Calu3 (cell line): Measurements from ENCODE around the gene PLEKHA3. TPM values are rescaled to one million over a fixed set of nuclear protein-coding genes. Genes with fewer than 3 reads are reported as not detected.

Experiments used
- BruUV-seq: library from RNA; stranded (reverse); fragments of 400-500 nt; replicated peaks from 2 replicates; lab custom pipeline; 2021; lab: Mats Ljungman, UMichigan
- CTCF ChIA-PET: fragments of 300-600 bp; sonication (Branson Sonifier 250); formaldehyde crosslinking; loops from one replicate; lab custom pipeline; 2022; ENCODE audit warnings: antibody characterized with exemption; lab: Charles Lee
- DNase-seq: peaks from one replicate; pipeline ENCODE4 v3.0.0; 2022
- H3K27ac Mint-ChIP-seq: one replicate; pipeline ENCODE4 v1.8.0; 2022; ENCODE audit warnings: mixed read lengths; ENCODE audit not compliant: unreplicated experiment
- H3K27me3 Mint-ChIP-seq: one replicate; pipeline ENCODE4 v1.8.0; 2022; ENCODE audit warnings: mixed read lengths; ENCODE audit not compliant: unreplicated experiment
- H3K36me3 Mint-ChIP-seq: one replicate; pipeline ENCODE4 v1.8.0; 2022; ENCODE audit warnings: mild to moderate bottlenecking, moderate library complexity, mixed read lengths; ENCODE audit not compliant: insufficient read depth, unreplicated experiment
- H3K4me1 Mint-ChIP-seq: one replicate; pipeline ENCODE4 v1.8.0; 2022; ENCODE audit warnings: mild to moderate bottlenecking, low read depth, mixed read lengths; ENCODE audit not compliant: unreplicated experiment
- H3K4me3 Mint-ChIP-seq: one replicate; pipeline ENCODE4 v1.8.0; 2022; ENCODE audit warnings: mild to moderate bottlenecking, low read depth, moderate library complexity, mixed read lengths; ENCODE audit not compliant: unreplicated experiment
- H3K9me3 Mint-ChIP-seq: one replicate; pipeline ENCODE4 v1.8.0; 2022; ENCODE audit warnings: low read depth, mixed read lengths; ENCODE audit not compliant: unreplicated experiment
- intact Hi-C: fragments of 100-400 bp; cut with micrococcal nuclease; formaldehyde crosslinking; loops from one replicate; pipeline ENCODE4 v1.10.0; 2022; ENCODE audit not compliant: unreplicated experiment
- total RNA-seq: library from RNA; stranded (reverse); gene quantifications from 2 replicates; pipeline ENCODE4 v1.2.3, GENCODE V29; 2022
- TF ChIP-seq, protein P1 (sequence below): fragments of 200-600 bp; IDR thresholded peaks from one replicate; pipeline ENCODE4 v1.8.0; 2022; ENCODE audit warnings: antibody characterized with exemption; ENCODE audit not compliant: unreplicated experiment

PLEKHA3 gene
- total RNA-seq, 1 experiment from 2014 or later: 33.0 TPM

GRCh38 chr2:178473373-178473772 lies 6.9 kb upstream of the PLEKHA3 start:
- BruUV-seq: no TSS peak
- peaks cover 9% of the 10 kb centered on the region for H3K36me3 Mint-ChIP-seq
- H3K27ac Mint-ChIP-seq: no peak overlapping the region
- CTCF ChIA-PET: no interaction called here
- H3K27me3 Mint-ChIP-seq: no peaks in the 10 kb centered on the region
- no peaks in the 10 kb centered on the region for H3K9me3 Mint-ChIP-seq
- intact Hi-C loops: no loop called here
- no peak for DNase-seq
- H3K4me3 Mint-ChIP-seq: no peak overlapping the region
- no peaks in the 10 kb centered on the region for H3K4me1 Mint-ChIP-seq
- TF ChIP-seq, protein P1, sequence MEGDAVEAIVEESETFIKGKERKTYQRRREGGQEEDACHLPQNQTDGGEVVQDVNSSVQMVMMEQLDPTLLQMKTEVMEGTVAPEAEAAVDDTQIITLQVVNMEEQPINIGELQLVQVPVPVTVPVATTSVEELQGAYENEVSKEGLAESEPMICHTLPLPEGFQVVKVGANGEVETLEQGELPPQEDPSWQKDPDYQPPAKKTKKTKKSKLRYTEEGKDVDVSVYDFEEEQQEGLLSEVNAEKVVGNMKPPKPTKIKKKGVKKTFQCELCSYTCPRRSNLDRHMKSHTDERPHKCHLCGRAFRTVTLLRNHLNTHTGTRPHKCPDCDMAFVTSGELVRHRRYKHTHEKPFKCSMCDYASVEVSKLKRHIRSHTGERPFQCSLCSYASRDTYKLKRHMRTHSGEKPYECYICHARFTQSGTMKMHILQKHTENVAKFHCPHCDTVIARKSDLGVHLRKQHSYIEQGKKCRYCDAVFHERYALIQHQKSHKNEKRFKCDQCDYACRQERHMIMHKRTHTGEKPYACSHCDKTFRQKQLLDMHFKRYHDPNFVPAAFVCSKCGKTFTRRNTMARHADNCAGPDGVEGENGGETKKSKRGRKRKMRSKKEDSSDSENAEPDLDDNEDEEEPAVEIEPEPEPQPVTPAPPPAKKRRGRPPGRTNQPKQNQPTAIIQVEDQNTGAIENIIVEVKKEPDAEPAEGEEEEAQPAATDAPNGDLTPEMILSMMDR: no peak

DNA sequence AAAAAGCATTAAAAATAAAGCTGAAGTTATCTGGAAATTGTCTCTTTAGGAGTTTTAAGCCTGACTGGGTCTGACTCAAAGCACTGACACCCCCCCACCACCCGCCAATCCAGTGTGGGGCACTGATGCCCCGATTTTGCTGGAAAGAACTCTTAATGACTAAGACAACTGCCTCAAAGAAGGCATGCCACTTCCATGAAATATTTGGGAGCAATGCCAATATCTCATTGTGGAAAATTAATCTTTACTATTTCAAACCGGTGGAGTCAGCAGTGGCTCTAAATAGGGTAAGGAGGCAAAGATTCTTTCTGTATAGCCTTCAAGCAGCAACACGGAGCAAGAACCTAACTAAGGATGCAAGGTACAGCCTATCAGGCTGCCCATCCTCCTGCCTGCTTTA lies 6.3 kb upstream of the PLEKHA3 start:
- no peaks in the 10 kb centered on the region for H3K27me3 Mint-ChIP-seq
- CTCF ChIA-PET: no interaction called here
- intact Hi-C loops: no loop called here
- peaks cover 14% of the 10 kb centered on the region for H3K36me3 Mint-ChIP-seq
- TF ChIP-seq, protein P1: no peak
- no peak overlapping the region for H3K27ac Mint-ChIP-seq
- no peak overlapping the region for H3K4me3 Mint-ChIP-seq
- H3K4me1 Mint-ChIP-seq: no peaks in the 10 kb centered on the region
- BruUV-seq: no TSS peak
- H3K9me3 Mint-ChIP-seq: no peaks in the 10 kb centered on the region
- DNase-seq: no peak

- peaks cover 21% of the 10 kb centered on the region for H3K36me3 Mint-ChIP-seq
- no peak for DNase-seq
- intact Hi-C loops: no loop called here
- no TSS peak for BruUV-seq
- H3K4me1 Mint-ChIP-seq: peaks cover 6% of the 10 kb centered on the region
- CTCF ChIA-PET: no interaction called here
- no peak overlapping the region for H3K4me3 Mint-ChIP-seq
- H3K27ac Mint-ChIP-seq: no peak overlapping the region
- no peaks in the 10 kb centered on the region for H3K27me3 Mint-ChIP-seq
- H3K9me3 Mint-ChIP-seq: no peaks in the 10 kb centered on the region
- TF ChIP-seq, protein P1: no peak
These were observed 5.7 kb upstream of the PLEKHA3 start for GRCh38 chr2:178474560-178474959.

GRCh38 chr2:178476477-178476876 lies 3.8 kb upstream of the PLEKHA3 start:
- CTCF ChIA-PET: no interaction called here
- no peak for DNase-seq

More at GRCh38 chr2:178476477-178476876, 3.8 kb upstream of the PLEKHA3 start:
- Mint-ChIP-seq H3K9me3 (no peaks in the 10 kb centered on the region), H3K4me1 (peaks cover 8% of the 10 kb centered on the region), H3K27ac (no peak overlapping the region), H3K27me3 (no peaks in the 10 kb centered on the region), H3K36me3 (peaks cover 37% of the 10 kb centered on the region), H3K4me3 (no peak overlapping the region)
- intact Hi-C loops: no loop called here
- TF ChIP-seq, protein P1: no peak
- BruUV-seq: no TSS peak
